ENCODE measurements around the gene SKA2.

Gene SKA2

DNA sequence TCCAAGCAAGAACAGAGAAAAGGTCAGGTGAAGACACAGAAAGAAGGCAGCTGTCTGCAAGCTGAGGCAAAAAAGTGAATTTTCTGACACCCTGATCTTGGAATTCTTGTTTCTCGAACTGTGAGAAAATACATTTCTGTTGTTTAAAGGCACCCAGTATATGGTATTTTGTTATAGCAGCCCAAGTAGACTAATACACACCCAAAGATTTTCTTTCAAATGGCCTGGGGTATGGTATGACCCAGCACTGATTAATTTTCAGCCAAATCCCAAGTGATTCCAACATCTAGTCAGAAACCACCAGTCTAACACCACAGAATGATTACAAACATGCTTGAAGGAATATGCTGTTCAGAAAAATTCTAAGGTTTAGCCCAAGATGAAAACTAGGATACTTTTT, 85.1 kb downstream of the SKA2 start:
- Histone ChIP-seq H3K36me3 (peaks cover 64 to 98% (median 79%) of the 10 kb centered on the region in 11 experiments), H3K9ac (no peak overlapping the region), H3K27me3 (no peaks in the 10 kb centered on the region), H4K20me1 (no peaks in the 10 kb centered on the region; a peak in 1 of 22 replicates), H3K27ac (no peak overlapping the region), H3K4me1 (no peaks in the 10 kb centered on the region), H3K4me3 (no peak overlapping the region), H3K4me2 (no peak overlapping the region), H3K9me3 (replicated peaks in 1 of 11) (no peaks in the 10 kb centered on the region)
- TF ChIP-seq Cebpa-rat (IDR thresholded peaks at IDR 0.05), result no peak

DNA sequence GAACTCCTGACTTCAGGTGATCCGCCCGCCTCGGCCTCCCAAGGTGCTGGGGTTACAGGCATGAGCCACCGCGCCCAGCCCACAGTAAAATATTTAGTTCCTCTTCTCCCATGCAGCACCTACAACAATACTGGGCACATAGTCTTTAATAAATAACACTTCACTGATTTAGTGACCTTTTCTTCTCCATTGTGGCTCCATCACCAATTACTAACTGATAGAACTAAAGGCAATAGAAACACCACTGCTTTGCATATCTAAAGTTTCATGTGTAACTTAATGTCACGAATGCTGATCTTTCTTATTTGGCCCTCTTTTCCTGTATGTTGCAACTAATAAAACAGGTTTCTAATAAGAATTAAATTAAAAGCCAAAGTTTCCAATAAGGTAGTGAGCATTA, 87.2 kb downstream of the SKA2 start:
- H3K27me3 ChIP-seq, result no peaks in the 10 kb centered on the region
- no peaks in the 10 kb centered on the region for H3K4me1 ChIP-seq
- no peak overlapping the region for H3K4me3 ChIP-seq
- TF ChIP-seq Cebpa-rat (IDR thresholded peaks at IDR 0.05), result no peak
- no peak overlapping the region for H3K4me2 ChIP-seq
- H4K20me1 ChIP-seq, result no peaks in the 10 kb centered on the region; a peak in 1 of 22 replicates
- no peaks in the 10 kb centered on the region for H3K9me3 ChIP-seq (replicated peaks in 1 of 11)
- H3K27ac ChIP-seq, result no peak overlapping the region
- no peak overlapping the region for H3K9ac ChIP-seq
- peaks cover 65 to 98% (median 79%) of the 10 kb centered on the region in 11 experiments for H3K36me3 ChIP-seq

DNA sequence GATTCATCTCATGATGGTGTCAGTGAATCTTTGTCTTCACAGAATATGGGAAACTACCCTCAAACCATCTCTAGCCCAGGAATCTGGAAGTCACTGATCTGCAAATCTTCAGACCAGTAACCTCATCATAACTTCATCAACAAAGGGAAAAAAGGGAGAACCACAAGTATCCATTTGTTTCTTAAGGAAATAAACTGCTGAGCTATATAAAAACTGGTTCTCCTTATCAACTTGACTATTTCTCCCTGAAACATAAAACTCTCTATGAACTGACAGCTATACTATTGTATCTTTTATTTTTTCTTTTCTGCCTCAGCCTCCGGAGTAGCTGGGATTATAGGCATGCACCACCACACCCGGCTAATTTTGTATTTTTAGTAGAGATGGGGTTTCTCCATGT, 87.6 kb downstream of the SKA2 start:
- Histone ChIP-seq H4K20me1 (no peaks in the 10 kb centered on the region; a peak in 1 of 22 replicates), H3K9ac (no peak overlapping the region), H3K9me3 (replicated peaks in 1 of 11) (no peaks in the 10 kb centered on the region), H3K4me2 (no peak overlapping the region), H3K4me3 (no peak overlapping the region), H3K27ac (no peak overlapping the region), H3K36me3 (peaks cover 66 to 98% (median 80%) of the 10 kb centered on the region in 11 experiments), H3K27me3 (no peaks in the 10 kb centered on the region), H3K4me1 (no peaks in the 10 kb centered on the region)
- TF ChIP-seq Cebpa-rat (IDR thresholded peaks at IDR 0.05), result no peak

DNA sequence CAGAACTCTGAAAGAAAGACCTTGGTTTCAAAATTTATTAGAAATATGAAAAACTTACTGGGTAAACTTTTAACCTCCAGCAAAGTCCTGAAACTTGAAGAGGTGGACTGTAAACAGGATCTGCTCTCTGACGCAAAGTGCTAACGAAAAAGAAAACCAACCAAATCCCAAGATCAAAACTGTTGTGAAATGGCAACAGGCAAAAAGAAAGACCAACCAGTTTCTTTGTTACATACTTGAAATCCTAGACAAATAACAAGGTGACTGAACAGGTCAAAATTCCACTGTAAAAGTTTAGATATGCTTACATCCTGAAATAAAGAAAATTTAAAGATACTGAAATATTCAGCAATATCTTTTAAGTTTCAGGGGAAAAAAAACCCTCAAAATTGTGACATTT, 92.5 kb downstream of the SKA2 start:
- no peak for TF ChIP-seq Cebpa-rat (IDR thresholded peaks at IDR 0.05)
- H3K4me1 ChIP-seq, result no peaks in the 10 kb centered on the region
- H4K20me1 ChIP-seq, result no peaks in the 10 kb centered on the region
- no peaks in the 10 kb centered on the region for H3K27me3 ChIP-seq
- no peak overlapping the region for H3K4me2 ChIP-seq
- H3K9me3 ChIP-seq (replicated peaks in 1 of 11), result peaks cover 0 to 1% (median 0%) of the 10 kb centered on the region in 11 experiments; a peak in 2 of 22 replicates
- H3K4me3 ChIP-seq, result no peak overlapping the region
- H3K36me3 ChIP-seq, result peaks cover 57 to 94% (median 76%) of the 10 kb centered on the region in 11 experiments
- no peak overlapping the region for H3K27ac ChIP-seq
- H3K9ac ChIP-seq, result no peak overlapping the region
